Nucleus accumbens (tissue), 56 donors: ENCODE data around the gene ZNF540.
A peak's percentile ranks its signal among the peaks of the same experiment; 100 is the strongest.
"Not testable (repeated sequence)": the region's sequence is repeated elsewhere in the genome, so short reads cannot be mapped to it uniquely, and the experiment has no call there.

Experiments used
- DNase-seq, 56 donors: peaks; one replicate each; lab custom pipeline; 2025; lab: John Stamatoyannopoulos, UW

Gene ZNF540

DNA sequence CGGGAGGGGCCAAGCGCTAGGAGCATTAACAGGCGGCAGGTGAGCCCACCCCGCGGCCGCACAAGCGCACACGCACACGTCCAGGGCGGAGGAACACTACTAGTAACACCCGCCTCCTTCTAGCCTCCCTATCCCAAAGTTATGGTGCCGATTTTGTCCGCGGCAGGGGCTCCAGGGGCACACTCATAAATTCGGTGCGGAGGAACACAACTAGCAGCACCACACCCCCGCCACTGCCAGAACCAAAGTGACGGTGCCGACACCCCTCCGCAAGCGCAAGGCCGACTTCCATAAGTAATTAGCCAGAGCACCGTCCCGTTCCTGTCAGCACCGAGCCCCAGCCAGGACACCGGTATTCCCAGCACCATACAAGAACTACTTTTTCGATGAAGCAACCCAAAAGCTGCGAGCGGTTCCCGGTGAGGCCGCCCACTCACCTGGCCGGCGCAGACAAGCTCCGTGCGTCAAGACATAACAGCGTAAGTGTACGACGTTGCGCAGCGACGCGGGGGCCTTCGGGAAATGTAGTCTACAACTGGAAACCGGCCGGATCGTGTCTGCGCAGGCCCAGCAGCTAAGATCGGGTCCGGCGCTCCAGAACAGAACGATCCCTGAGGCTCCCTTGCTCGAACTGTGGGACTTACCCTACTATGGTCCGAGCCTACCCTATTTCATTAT is at the start of gene ZNF540, which contains the start of gene ZNF571:
Gene ZNF540, plus strand, starts transcription at position 573 of the 678 bp plus-strand sequence. CDS start 3,572 bp downstream, outside the sequence.
Gene ZNF571, minus strand, starts transcription at position 489 of the 678 bp plus-strand sequence. CDS start 8,116 bp downstream, outside the sequence.
- DNase-seq = peak; percentile 40 to 97 (median 90)

GRCh38 chr19:37551129-37551993 is 43.3 kb upstream of the ZNF540 start:
- DNase-seq = peak in 27 of 56 donors; percentile 1 to 72 (median 27)

GRCh38 chr19:37563518-37563917 is 31.2 kb upstream of the ZNF540 start:
- no peak for DNase-seq

DNA sequence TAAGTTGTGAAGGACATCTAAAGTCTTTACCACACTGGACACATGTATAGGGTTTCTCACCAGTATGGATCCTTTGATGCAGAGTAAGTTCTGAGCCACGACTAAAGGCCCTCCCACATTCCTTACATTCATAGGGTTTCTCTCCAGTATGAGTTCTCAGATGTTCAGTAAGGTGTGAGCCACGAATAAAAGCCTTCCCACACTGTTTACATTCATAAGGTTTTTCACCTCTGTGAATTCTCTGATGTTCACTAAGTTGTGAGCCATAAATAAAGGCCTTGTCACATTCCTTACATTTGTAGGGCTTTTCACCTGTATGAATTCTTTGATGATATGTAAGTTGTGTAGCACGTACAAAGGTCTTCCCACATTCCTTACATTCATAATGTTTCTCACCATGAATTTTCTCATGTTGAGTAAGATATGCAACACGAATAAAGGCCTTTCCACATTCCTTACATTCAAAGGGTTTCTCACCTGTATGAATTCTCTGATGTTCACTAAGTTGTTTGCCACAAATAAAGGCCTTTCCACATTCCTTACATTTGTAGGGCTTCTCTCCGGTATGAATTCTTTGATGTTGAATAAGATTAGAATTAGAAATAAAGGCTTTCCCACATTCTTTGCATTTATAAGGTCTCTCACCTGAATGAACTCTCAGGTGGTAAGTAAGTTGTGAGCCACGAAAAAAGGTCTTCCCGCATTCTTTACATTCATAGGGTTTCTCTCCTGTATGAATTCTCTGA is 29.9 kb upstream of the ZNF540 start:
- no peak for DNase-seq

DNA sequence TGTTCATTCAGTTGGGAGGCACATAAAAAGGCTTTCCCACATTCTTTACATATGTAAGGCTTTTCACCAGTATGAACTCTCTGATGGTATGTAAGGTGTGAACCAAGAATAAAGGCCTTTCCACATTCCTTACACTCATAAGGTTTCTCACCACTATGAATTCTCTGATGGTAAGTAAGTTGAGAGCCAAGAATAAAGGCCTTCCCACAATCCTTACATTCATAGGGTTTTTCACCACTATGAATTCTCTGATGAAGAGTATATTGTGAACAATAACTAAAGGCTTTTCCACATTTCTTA is 29.4 kb upstream of the ZNF540 start:
- DNase-seq = no peak

DNA sequence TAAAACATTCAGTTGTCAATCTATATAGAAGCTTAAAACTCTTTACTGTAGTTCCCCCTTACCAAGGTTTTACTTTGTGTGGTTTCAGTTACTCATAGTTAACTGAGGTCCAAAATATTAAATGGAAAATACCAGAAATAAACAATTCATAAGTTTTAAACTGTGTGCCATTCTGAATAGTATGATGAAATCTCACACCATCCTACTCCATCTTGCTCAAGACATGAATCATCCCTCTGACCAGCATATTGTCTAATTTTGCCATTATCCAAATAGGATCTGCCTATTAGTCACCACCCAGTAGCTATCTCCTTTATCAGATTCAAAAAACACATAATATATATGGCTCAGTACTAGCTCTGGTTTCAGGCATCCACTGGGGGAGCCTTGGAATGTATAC is 22.5 kb upstream of the ZNF540 start:
- no peak for DNase-seq

DNA sequence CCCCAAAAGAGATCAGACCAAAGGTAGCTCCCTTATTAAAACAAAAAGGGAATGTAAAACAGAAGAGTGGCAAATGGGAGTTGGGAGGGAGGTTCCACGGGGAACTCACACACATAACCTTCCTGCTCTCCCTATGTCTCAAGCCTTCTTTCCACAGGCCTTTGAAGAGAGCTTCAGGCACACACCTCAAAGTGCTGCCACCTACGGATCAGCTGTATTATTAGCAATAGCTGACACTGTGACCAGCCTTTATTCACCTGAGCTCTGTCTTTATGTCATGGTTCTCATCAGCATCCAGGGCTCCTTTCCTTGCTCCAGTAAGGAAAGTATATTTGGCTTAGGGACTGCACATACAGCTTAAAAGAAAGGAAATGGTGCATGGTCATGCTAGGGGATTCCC is 11.3 kb upstream of the ZNF540 start:
- no peak for DNase-seq

GRCh38 chr19:37593996-37594303 is 726 bp upstream of the ZNF540 start:
- no peak for DNase-seq

DNA sequence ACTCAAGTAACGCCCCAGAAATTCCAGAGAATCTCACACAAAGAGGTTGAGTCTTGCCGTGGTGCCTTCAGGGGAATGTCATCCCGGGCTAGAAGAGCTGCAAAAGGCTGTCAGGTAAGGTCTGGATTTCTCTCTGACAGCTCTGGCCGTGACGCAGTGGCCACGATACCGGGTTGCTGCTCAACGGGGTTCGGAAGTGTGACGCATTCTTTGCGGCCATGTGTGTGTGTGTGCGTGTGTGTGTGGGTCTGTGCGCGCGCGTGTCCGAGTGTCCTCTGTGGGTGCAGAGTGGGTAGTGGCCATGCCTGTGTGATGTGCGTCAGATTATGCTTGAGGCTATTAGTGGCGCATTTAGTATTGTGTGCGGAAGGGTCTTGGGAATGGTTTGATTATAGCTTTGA is 306 bp downstream of the ZNF540 start:
- peak in 40 of 56 donors; percentile 20 to 85 (median 68) for DNase-seq

DNA sequence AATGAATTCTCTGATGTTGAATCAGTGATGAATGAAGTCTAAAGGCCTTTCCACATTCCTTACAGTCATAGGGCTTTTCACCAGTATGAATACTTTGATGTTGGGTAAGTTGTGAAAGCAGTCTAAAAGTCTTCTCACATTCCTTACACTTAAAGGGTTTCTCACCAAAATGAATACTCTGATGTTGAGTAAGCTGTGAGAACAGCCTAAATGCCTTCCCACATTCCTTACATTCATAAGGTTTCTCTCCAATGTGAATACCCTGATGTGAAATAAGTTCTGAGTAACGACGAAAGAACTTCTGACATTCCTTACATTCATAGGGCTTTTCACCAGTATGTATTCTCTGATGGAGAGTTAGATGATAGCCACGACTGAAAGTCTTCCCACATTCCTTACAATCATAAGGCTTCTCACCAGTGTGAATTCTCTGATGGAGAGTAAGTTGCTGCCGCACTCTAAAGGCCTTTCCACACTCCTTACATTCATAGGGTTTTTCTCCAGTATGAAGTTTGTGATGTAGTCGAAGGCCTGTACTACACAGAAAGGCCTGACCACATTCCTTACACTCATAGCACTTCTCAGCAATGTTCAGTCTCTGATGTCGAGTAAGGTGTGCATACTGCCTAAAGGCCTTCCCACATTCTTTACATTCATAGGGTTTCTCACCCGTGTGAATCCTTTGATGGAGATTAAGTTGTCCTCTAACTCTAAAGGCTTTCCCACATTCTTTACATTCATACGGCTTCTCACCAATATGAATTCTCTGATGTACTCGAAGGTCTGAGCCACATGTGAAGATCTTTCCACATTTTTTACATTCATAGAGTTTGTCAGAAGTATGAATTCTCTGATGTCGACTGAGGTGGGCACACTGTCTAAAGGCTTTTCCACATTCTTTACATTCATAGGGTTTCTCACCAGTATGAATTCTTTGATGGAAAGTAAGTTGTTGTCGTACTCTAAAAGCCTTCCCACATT is 40.7 kb downstream of the ZNF540 start:
- no peak for DNase-seq

DNA sequence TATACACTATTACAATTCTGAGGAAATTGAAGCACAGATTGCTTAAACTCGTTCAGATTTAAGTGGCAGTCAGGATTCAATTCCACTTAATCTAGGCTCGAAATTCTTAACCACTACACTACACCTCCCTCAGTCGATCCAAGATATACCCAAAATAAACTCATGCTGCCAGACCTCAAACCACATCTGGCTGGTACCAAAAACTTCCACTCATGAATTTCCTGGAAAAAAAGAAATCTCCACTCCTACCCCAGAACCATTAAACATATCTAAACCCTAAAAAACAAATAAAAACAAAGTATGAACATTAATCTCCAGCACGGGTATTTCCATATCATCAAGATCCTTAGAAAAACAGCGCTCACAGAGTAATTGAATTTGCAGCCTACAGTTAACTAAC is 59.4 kb downstream of the ZNF540 start:
- DNase-seq = no peak

DNA sequence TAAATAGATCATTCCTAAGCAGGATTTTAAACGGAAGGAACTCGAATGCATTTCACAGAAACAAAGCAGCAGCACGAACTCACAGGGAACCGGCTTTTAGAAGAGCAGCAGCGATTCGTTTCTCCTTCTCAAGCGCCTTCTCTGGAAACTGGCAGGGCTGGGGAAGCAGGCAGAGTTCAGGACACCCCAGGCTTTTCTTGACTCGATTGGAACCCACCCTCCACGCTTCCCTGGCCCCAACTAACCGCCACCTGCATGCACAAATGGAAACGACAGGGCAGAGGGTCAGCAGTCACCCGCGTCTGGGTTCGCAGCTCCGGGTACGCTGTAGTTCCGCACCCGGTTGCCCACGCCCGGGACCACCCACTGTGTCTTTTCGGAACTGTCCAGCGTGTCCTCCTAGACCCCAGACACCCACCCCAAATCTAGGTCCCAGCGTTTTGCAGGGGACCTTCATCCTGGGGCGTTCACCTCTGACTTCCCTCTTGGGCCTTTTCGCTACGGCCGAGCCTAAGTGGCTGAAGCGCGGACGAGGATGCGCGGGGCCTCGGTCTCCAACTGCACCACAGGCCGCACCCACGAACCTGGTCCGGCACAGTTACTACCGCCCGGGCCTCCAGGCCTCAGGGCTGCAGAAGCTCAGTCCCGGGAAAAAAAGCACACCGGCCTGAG is 60.1 kb downstream of the ZNF540 start:
- peak in 37 of 56 donors; percentile 8 to 62 (median 43) for DNase-seq

- DNase-seq = peak; percentile 48 to 95 (median 89)
Observed at GRCh38 chr19:37655301-37655688, 60.6 kb downstream of the ZNF540 start, which contains the start of gene ZFP30. Gene ZFP30, minus strand, starts transcription at chr19:37655465. Its CDS starts 7,643 bp downstream, at chr19:37647822.

DNA sequence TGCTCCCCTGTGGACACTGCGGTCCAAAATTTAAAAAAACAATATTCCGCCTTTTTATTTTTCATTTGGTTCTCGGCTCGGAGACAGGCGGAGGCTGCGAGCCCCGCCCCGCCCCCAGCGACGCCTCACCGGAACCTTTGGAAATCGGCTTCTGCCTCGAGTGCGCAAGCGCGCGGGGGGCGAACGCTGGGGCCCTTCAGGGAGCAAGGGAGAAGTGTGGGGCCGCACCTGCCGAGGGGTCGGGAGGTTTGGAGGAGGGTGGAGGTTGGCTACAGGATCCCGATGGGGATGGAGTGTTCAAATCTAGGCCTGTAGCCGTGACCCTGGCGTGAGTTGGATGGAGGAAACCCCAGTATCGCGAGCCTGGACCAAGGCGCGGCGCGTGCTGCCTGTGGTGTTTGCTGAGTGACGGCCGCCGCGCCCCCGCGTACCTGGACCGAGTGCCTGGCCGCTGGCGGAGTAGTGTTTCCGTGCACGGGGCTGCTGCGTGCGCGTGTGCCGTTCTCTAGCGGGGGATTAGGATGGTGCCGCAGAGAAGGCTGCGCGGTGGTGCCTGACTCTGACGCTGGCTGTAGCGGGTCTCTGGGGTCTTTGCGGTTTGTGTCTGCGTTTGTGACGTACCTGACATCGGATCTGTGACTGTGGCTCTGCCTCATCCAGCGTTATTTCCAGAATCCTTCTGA is 61.2 kb downstream of the ZNF540 start:
- peak in 55 of 56 donors; percentile 12 to 94 (median 85) for DNase-seq

GRCh38 chr19:37657157-37657556 is 62.5 kb downstream of the ZNF540 start:
- DNase-seq = not testable (repeated sequence)
